H1 (cell line): ENCODE measurements around the gene RBM26.

Source experiments
- CEBPB ChIP-seq: IDR thresholded peaks from 2 replicates; pipeline ENCODE4 v1.6.1; 2012; ENCODE audit warnings: low read depth, low read length
- EP300 ChIP-seq, 2 experiments: IDR thresholded peaks; 1 replicate in 1 of 2; 2 replicates in 1 of 2; pipeline ENCODE4 v1.6.1; 2011 to 2012; ENCODE audit warnings: low read depth in 2 of 2, low read length in 2 of 2, mild to moderate bottlenecking in 2 of 2, borderline replicate concordance in 1 of 2, inconsistent platforms in 1 of 2, moderate library complexity in 1 of 2
- EZH2 ChIP-seq: fragments of 200-600 bp; sonication (generic); IDR thresholded peaks from 2 replicates; pipeline ENCODE4 v1.7.1; 2012; ENCODE audit warnings: low read depth, mild to moderate bottlenecking, moderate library complexity, low read length, inconsistent platforms; ENCODE audit not compliant: severe bottlenecking
- JUND ChIP-seq: IDR thresholded peaks from 2 replicates; pipeline ENCODE4 v1.6.1; 2011; ENCODE audit warnings: mild to moderate bottlenecking, improper control_type of control experiment, low read length
- POLR2A ChIP-seq, 2 experiments: IDR thresholded peaks; 1 replicate in 1 of 2; 2 replicates in 1 of 2; pipeline ENCODE4 v1.6.1; 2011; ENCODE audit warnings: low read depth in 2 of 2, low read length in 2 of 2, mild to moderate bottlenecking in 2 of 2; ENCODE audit errors: control extremely low read depth in 1 of 2
- POLR2AphosphoS5 ChIP-seq: IDR thresholded peaks from 2 replicates; pipeline ENCODE4 v1.6.1; 2011; ENCODE audit warnings: low read depth, low read length
- POU5F1 ChIP-seq: IDR thresholded peaks from 2 replicates; pipeline ENCODE4 v1.6.1; 2011; ENCODE audit warnings: low read depth, mild to moderate bottlenecking, low read length, moderate library complexity
- SIX5 ChIP-seq: IDR thresholded peaks from 2 replicates; pipeline ENCODE4 v1.6.1; 2011; ENCODE audit warnings: mild to moderate bottlenecking, low read depth, low read length
- TAF1 ChIP-seq: IDR thresholded peaks from 2 replicates; pipeline ENCODE4 v1.6.1; 2011; ENCODE audit warnings: mild to moderate bottlenecking, low read depth, low read length
- TF ChIP-seq, protein P1 (sequence below), 3 experiments: IDR thresholded peaks; 1 replicate in 2 of 3; 2 replicates in 1 of 3; pipeline versions ENCODE4 v1.5.1 to v1.6.1; 2011; ENCODE audit warnings: low read length in 3 of 3, mild to moderate bottlenecking in 3 of 3, inconsistent platforms in 2 of 3, low read depth in 1 of 3, moderate library complexity in 1 of 3; ENCODE audit not compliant: insufficient read depth in 1 of 3; ENCODE audit errors: control extremely low read depth in 1 of 3

DNA sequence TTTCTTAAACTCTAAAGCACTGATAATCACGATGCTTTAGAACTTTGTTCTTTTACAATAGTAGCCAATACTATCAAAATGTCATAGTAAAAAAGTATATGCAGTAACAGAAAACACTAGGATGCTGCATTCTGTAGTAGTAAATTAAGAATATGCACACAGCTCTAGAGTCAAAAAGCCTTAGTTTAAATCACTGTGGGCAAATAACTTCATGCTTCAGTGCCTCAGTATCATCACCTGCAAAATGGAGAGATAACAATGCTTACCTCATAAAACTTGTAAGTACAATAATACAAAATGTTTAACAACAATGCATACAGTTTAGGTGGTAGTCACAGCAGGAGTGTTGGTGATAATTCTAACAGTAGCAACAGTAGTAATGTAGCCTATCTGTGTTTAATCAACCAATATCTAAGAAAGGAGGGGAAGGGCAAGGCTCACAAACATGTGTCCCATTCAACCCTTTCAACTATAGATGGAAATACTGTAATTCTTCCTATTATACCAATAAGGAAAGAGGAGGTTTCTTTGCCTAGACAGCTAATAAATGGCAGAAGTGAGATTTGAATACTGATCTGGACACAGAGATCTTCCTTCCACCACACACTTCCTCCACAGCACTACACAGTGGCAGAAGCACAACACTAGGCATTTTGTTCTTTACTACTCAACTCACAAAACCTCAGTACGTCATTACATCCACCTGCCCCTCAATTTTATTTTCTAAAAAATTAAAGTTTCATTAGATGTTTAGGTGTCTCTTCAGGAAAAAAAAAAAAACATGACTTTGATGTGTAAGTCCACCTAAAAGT is 4.6 kb downstream of the RBM26 start:
- TF ChIP-seq POU5F1: no peak
- no peak for TF ChIP-seq TAF1
- no peak for TF ChIP-seq POLR2AphosphoS5
- TF ChIP-seq, protein P1, sequence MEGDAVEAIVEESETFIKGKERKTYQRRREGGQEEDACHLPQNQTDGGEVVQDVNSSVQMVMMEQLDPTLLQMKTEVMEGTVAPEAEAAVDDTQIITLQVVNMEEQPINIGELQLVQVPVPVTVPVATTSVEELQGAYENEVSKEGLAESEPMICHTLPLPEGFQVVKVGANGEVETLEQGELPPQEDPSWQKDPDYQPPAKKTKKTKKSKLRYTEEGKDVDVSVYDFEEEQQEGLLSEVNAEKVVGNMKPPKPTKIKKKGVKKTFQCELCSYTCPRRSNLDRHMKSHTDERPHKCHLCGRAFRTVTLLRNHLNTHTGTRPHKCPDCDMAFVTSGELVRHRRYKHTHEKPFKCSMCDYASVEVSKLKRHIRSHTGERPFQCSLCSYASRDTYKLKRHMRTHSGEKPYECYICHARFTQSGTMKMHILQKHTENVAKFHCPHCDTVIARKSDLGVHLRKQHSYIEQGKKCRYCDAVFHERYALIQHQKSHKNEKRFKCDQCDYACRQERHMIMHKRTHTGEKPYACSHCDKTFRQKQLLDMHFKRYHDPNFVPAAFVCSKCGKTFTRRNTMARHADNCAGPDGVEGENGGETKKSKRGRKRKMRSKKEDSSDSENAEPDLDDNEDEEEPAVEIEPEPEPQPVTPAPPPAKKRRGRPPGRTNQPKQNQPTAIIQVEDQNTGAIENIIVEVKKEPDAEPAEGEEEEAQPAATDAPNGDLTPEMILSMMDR (IDR thresholded peaks at IDR 0.05; ENCODE audit: control extremely low read depth in 1 of 3, insufficient read depth in 1 of 3, low read depth in 1 of 3, low read length in 3 of 3): no peak
- no peak for TF ChIP-seq EZH2
- no peak for TF ChIP-seq JUND
- TF ChIP-seq POLR2A (IDR thresholded peaks at IDR 0.05; ENCODE audit: control extremely low read depth in 1 of 2, low read depth in 2 of 2, low read length in 2 of 2): no peak
- TF ChIP-seq SIX5: no peak
- no peak for TF ChIP-seq EP300 (IDR thresholded peaks at IDR 0.05; ENCODE audit: borderline replicate concordance in 1 of 2, low read depth in 2 of 2, low read length in 2 of 2)
- TF ChIP-seq CEBPB: no peak
